H1 (cell line): ENCODE measurements around the gene SLMAP. TPM values are rescaled to one million over a fixed set of nuclear protein-coding genes. Genes with fewer than 3 reads are reported as not detected.

Source experiments
- CTCF ChIA-PET: fragments of 300-600 bp; sonication (Branson Sonifier 250); formaldehyde crosslinking; loops from one replicate; lab custom pipeline; 2021; ENCODE audit not compliant: partially characterized antibody; lab: Charles Lee
- POLR2A ChIA-PET: fragments of 300-600 bp; sonication (Branson Sonifier 250); formaldehyde crosslinking; loops from one replicate; lab custom pipeline; 2021; ENCODE audit warnings: inconsistent platforms; ENCODE audit not compliant: partially characterized antibody; lab: Charles Lee
- DNase-seq, 2 experiments: peaks; one replicate each; pipeline versions ENCODE4 v3.0.0 to v3.0.0-alpha.2; 2010 to 2022; ENCODE audit warnings: low spot score in 2 of 2, low read depth in 1 of 2, mixed read lengths in 1 of 2
- FAIRE-seq: peaks from 2 replicates; lab custom pipeline; 2011; peaks lifted over from hg19 to GRCh38; lab: Jason Lieb, UNC
- H2AFZ ChIP-seq: 2 replicates; pipeline ENCODE4 v1.8.1; 2012; ENCODE audit warnings: low read length, inconsistent platforms
- H2AK5ac ChIP-seq: 2 replicates; pipeline ENCODE4 v1.6.1; 2013; ENCODE audit warnings: low read depth, low read length
- H2BK120ac ChIP-seq: replicated peaks from 2 replicates; pipeline ENCODE3; 2013; ENCODE audit warnings: low read depth, low read length, inconsistent platforms
- H2BK12ac ChIP-seq: 2 replicates; pipeline ENCODE4 v1.6.1; 2013; ENCODE audit warnings: low read depth, low read length
- H2BK15ac ChIP-seq: 2 replicates; pipeline ENCODE4 v1.6.1; 2013; ENCODE audit warnings: low read length
- H2BK20ac ChIP-seq: 2 replicates; pipeline ENCODE4 v1.6.1; 2013; ENCODE audit warnings: low read length
- H2BK5ac ChIP-seq: 2 replicates; pipeline ENCODE4 v1.6.1; 2013; ENCODE audit warnings: low read depth, low read length
- H3K14ac ChIP-seq: 2 replicates; pipeline ENCODE4 v1.6.1; 2013; ENCODE audit warnings: inconsistent platforms; ENCODE audit not compliant: insufficient read length
- H3K18ac ChIP-seq: 2 replicates; pipeline ENCODE4 v1.6.1; 2013; ENCODE audit warnings: low read length; ENCODE audit errors: extremely low read depth
- H3K23ac ChIP-seq: 2 replicates; pipeline ENCODE4 v1.6.1; 2013; ENCODE audit warnings: inconsistent platforms; ENCODE audit not compliant: insufficient read length
- H3K23me2 ChIP-seq: 2 replicates; pipeline ENCODE4 v1.6.1; 2013; ENCODE audit warnings: low read depth, low read length
- H3K27ac ChIP-seq: 2 replicates; pipeline ENCODE4 v1.6.1; 2011; ENCODE audit warnings: low read depth, low read length, inconsistent platforms
- H3K27me3 ChIP-seq, 4 experiments: replicated peaks in 1 of 4; 1 replicate in 1 of 4; 2 replicates in 3 of 4; pipeline versions ENCODE4 v1.6.1 to v1.8.1; 2011 to 2013; ENCODE audit warnings: low read length in 3 of 4, mild to moderate bottlenecking in 3 of 4, inconsistent platforms in 2 of 4, mixed read lengths in 2 of 4, moderate library complexity in 1 of 4; ENCODE audit not compliant: control insufficient read depth in 3 of 4, insufficient read depth in 3 of 4; ENCODE audit errors: extremely low read depth in 1 of 4
- H3K36me3 ChIP-seq, 4 experiments: 2 replicates each; pipeline versions ENCODE4 v1.6.1 to v1.8.1; 2011 to 2013; ENCODE audit warnings: mild to moderate bottlenecking in 4 of 4, low read length in 3 of 4, moderate library complexity in 2 of 4, control low read depth in 1 of 4, inconsistent platforms in 1 of 4; ENCODE audit not compliant: insufficient read depth in 4 of 4, control insufficient read depth in 2 of 4
- H3K4ac ChIP-seq: replicated peaks from 2 replicates; pipeline ENCODE3; 2013; ENCODE audit warnings: low read length, low read depth, mixed read lengths, inconsistent platforms; ENCODE audit not compliant: insufficient read length
- H3K4me1 ChIP-seq, 4 experiments: replicated peaks in 1 of 4; 1 replicate in 1 of 4; 2 replicates in 3 of 4; pipeline versions ENCODE4 v1.6.1 to v1.8.1; 2011 to 2013; ENCODE audit warnings: low read length in 3 of 4, inconsistent platforms in 2 of 4, mixed read lengths in 1 of 4; ENCODE audit not compliant: insufficient read depth in 4 of 4, control insufficient read depth in 3 of 4
- H3K4me2 ChIP-seq, 2 experiments: 2 replicates each; pipeline versions ENCODE4 v1.6.1 to v1.8.1; 2011 to 2013; ENCODE audit warnings: low read depth in 2 of 2, low read length in 2 of 2, control low read depth in 1 of 2, inconsistent platforms in 1 of 2, mild to moderate bottlenecking in 1 of 2; ENCODE audit not compliant: insufficient read depth in 1 of 2
- H3K4me3 ChIP-seq, 4 experiments: fragments of 200-600, 300-600 bp in 1 of 4; sonication (generic), shearing (Covaris generic), sonication (Bioruptor Twin) in 1 of 4; 2 replicates each; pipeline versions ENCODE4 v1.5.1 to v1.8.1; 2011 to 2016; ENCODE audit warnings: low read length in 4 of 4, low read depth in 3 of 4, control low read depth in 2 of 4, inconsistent platforms in 2 of 4, mild to moderate bottlenecking in 2 of 4, mixed read lengths in 1 of 4, moderate library complexity in 1 of 4; ENCODE audit not compliant: insufficient read depth in 2 of 4; ENCODE audit errors: extremely low read depth in 1 of 4
- H3K56ac ChIP-seq: replicated peaks from 2 replicates; pipeline ENCODE3; 2013; ENCODE audit warnings: low read depth, mild to moderate bottlenecking, mixed read lengths, low read length, inconsistent platforms; ENCODE audit not compliant: insufficient read length
- H3K79me1 ChIP-seq: 2 replicates; pipeline ENCODE4 v1.6.1; 2013; ENCODE audit warnings: low read depth, low read length, control low read depth
- H3K79me2 ChIP-seq, 2 experiments: 2 replicates each; pipeline versions ENCODE4 v1.6.1 to v1.8.1; 2012 to 2013; ENCODE audit warnings: low read length in 2 of 2, mild to moderate bottlenecking in 2 of 2, inconsistent platforms in 1 of 2; ENCODE audit not compliant: insufficient read depth in 2 of 2, control insufficient read depth in 1 of 2
- H3K9ac ChIP-seq, 4 experiments: replicated peaks in 1 of 4; 1 replicate in 1 of 4; 2 replicates in 3 of 4; pipeline versions ENCODE4 v1.6.1 to v1.8.1; 2011 to 2013; ENCODE audit warnings: low read depth in 3 of 4, low read length in 3 of 4, control low read depth in 2 of 4, mild to moderate bottlenecking in 2 of 4, moderate library complexity in 2 of 4, inconsistent platforms in 1 of 4; ENCODE audit errors: extremely low read depth in 1 of 4
- H3K9me3 ChIP-seq, 2 experiments: 2 replicates each; pipeline versions ENCODE4 v1.6.1 to v1.8.1; 2012 to 2013; ENCODE audit warnings: mild to moderate bottlenecking in 2 of 2, moderate library complexity in 2 of 2, control low read depth in 1 of 2, inconsistent platforms in 1 of 2, low read depth in 1 of 2, low read length in 1 of 2, mixed read lengths in 1 of 2; ENCODE audit not compliant: insufficient read depth in 2 of 2
- H4K20me1 ChIP-seq, 2 experiments: replicated peaks in 1 of 2; 2 replicates each; pipeline versions ENCODE3 to v1.8.1; 2011 to 2013; ENCODE audit warnings: inconsistent platforms in 2 of 2, low read length in 2 of 2, mild to moderate bottlenecking in 1 of 2; ENCODE audit not compliant: insufficient read depth in 2 of 2, control insufficient read depth in 1 of 2
- H4K5ac ChIP-seq: 2 replicates; pipeline ENCODE4 v1.6.1; 2013; ENCODE audit warnings: low read length, low read depth, mixed read lengths, inconsistent platforms; ENCODE audit not compliant: insufficient read length
- H4K8ac ChIP-seq: 2 replicates; pipeline ENCODE4 v1.8.0; 2013; ENCODE audit warnings: mild to moderate bottlenecking, moderate library complexity, low read length, inconsistent platforms; ENCODE audit not compliant: insufficient read depth; ENCODE audit errors: extremely low read depth
- H4K91ac ChIP-seq: replicated peaks from 2 replicates; pipeline ENCODE3; 2013; ENCODE audit warnings: low read length, mixed read lengths, inconsistent platforms; ENCODE audit not compliant: insufficient read length
- BRCA1 ChIP-seq: IDR thresholded peaks from 2 replicates; pipeline ENCODE4 v1.6.1; 2012; ENCODE audit warnings: low read depth, low read length, improper control_type of control experiment
- CBX8 ChIP-seq: fragments of 300-800, 300-1000 bp; sonication (generic); IDR thresholded peaks from 2 replicates; pipeline ENCODE4 v1.7.1; 2016; ENCODE audit warnings: low read depth, low read length, borderline replicate concordance
- CHD1 ChIP-seq: IDR thresholded peaks from 2 replicates; pipeline ENCODE4 v1.6.1; 2012; ENCODE audit warnings: low read depth, low read length, improper control_type of control experiment
- KDM5A ChIP-seq: fragments of 200-600 bp; IDR thresholded peaks from 2 replicates; pipeline ENCODE4 v1.7.1; 2012; ENCODE audit warnings: mild to moderate bottlenecking, low read length, inconsistent platforms, mixed read lengths
- NANOG ChIP-seq: IDR thresholded peaks from 2 replicates; pipeline ENCODE4 v1.6.1; 2011; ENCODE audit warnings: low read length, low read depth, mild to moderate bottlenecking, inconsistent platforms; ENCODE audit not compliant: insufficient read depth, poor library complexity, severe bottlenecking
- RXRA ChIP-seq: IDR thresholded peaks from 2 replicates; pipeline ENCODE4 v1.6.1; 2011; ENCODE audit warnings: low read depth, mild to moderate bottlenecking, low read length, moderate library complexity; ENCODE audit not compliant: insufficient read depth
- SP1 ChIP-seq: IDR thresholded peaks from 2 replicates; pipeline ENCODE4 v1.6.1; 2011; ENCODE audit warnings: low read depth, low read length
- SRF ChIP-seq: IDR thresholded peaks from 2 replicates; pipeline ENCODE4 v1.6.1; 2011; ENCODE audit warnings: mild to moderate bottlenecking, low read depth, low read length, moderate library complexity
- WGBS, 2 experiments: shearing (Covaris generic) in 1 of 2; methylation state at CpG; one replicate each; pipeline versions ENCODE4 v1.1.6 to v1.1.7; 2013 to 2015; ENCODE audit warnings: low lambda C conversion rate in 2 of 2, mixed read lengths in 2 of 2, inconsistent platforms in 1 of 2, low coverage in 1 of 2, missing lambda C conversion rate in 1 of 2; ENCODE audit not compliant: insufficient replicate concordance in 2 of 2, insufficient coverage in 1 of 2, insufficient read length in 1 of 2; ENCODE audit errors: extremely low coverage in 1 of 2, missing lambda C conversion rate in 1 of 2; 5-methylcytosine and 5-hydroxymethylcytosine counted together
- polyA plus RNA-seq, 7 experiments: library from polyadenylated mRNA; depleted of rRNA in 3 of 7; stranded (reverse) in 5 of 7; unstranded in 2 of 7; fragments of >200 nt in 5 of 7; fragments of 200-250 nt in 2 of 7; gene quantifications; 1 replicate in 5 of 7; 2 replicates in 1 of 7; 4 replicates in 1 of 7; pipeline versions ENCODE4 v1.2.1 to v1.2.3, GENCODE V29; 2011 to 2013; ENCODE audit warnings: missing spikeins in 2 of 7, mixed read lengths in 2 of 7
- total RNA-seq: library from RNA; stranded (reverse); fragmentation: NEBNext Ultra II Directional; extraction: Animal tissue kit (Norgen Biotek cat#: 25700); gene quantifications from 2 replicates; pipeline ENCODE4 v1.2.1, GENCODE V29; 2021

Gene SLMAP
- total and polyA plus RNA-seq, 2 of the 8 experiments (the other 6 are each of a cell fraction or from before 2014, with no cell fraction given) = 13.6 to 70.4 TPM

DNA sequence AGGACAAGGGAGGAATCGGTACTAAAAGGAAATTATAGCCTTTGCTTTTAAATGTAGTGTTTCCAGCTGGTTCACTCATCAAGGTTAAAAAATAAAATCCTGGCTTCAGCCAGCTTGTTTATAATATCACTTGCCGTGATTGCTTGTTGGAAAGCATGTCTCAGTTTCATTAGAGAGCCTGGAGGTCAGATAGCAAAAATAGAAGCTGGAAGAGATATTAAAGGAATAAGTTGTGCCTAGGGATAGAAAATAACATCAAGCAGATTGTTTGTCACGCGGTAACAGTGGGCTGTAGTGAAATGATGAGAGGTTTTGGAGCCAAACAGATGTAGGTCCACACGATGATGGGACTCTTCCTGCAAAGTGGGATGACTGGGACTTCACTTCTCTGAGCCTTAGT, 17.7 kb upstream of the SLMAP start:
- Histone ChIP-seq H2BK120ac (no peak overlapping the region), H3K9me3 (no peaks in the 10 kb centered on the region), H2AK5ac (no peak overlapping the region), H3K4me3 (no peak overlapping the region), H3K56ac (no peak overlapping the region), H3K9ac (no peak overlapping the region), H4K91ac (no peak overlapping the region), H3K79me1 (no peaks in the 10 kb centered on the region), H3K4me1 (no peaks in the 10 kb centered on the region), H2BK15ac (no peak overlapping the region), H3K18ac (no peak overlapping the region), H3K4ac (no peak overlapping the region), H4K8ac (no peak overlapping the region), H2AFZ (no peak overlapping the region; the same call in 1 of the 2 replicates), H4K5ac (no peak overlapping the region), H3K14ac (no peak overlapping the region), H2BK20ac (no peak overlapping the region), H3K27me3 (no peaks in the 10 kb centered on the region), H3K27ac (no peak overlapping the region), H3K23ac (no peak overlapping the region), H2BK5ac (no peak overlapping the region), H2BK12ac (no peak overlapping the region), H3K4me2 (no peak overlapping the region), H4K20me1 (no peaks in the 10 kb centered on the region), H3K36me3 (no peaks in the 10 kb centered on the region), H3K79me2 (no peaks in the 10 kb centered on the region), H3K23me2 (no peaks in the 10 kb centered on the region)
- CTCF ChIA-PET = no interaction called here
- no peak for DNase-seq
- no peak for FAIRE-seq
- 90% methylated on average over 5 of the region's 5 CpGs; no CpG with 5 or more reads in 1 of the 2 experiments for WGBS, 2 experiments
- POLR2A ChIA-PET = no interaction called here
- TF ChIP-seq CHD1 (no peak), SP1 (no peak), KDM5A (no peak), CBX8 (no peak), BRCA1 (no peak), SRF (no peak), NANOG (no peak), RXRA (no peak)
